ENCODE results near the gene NKRF.
A peak's percentile ranks its signal among the peaks of the same experiment; 100 is the strongest.

The NKRF gene

DNA sequence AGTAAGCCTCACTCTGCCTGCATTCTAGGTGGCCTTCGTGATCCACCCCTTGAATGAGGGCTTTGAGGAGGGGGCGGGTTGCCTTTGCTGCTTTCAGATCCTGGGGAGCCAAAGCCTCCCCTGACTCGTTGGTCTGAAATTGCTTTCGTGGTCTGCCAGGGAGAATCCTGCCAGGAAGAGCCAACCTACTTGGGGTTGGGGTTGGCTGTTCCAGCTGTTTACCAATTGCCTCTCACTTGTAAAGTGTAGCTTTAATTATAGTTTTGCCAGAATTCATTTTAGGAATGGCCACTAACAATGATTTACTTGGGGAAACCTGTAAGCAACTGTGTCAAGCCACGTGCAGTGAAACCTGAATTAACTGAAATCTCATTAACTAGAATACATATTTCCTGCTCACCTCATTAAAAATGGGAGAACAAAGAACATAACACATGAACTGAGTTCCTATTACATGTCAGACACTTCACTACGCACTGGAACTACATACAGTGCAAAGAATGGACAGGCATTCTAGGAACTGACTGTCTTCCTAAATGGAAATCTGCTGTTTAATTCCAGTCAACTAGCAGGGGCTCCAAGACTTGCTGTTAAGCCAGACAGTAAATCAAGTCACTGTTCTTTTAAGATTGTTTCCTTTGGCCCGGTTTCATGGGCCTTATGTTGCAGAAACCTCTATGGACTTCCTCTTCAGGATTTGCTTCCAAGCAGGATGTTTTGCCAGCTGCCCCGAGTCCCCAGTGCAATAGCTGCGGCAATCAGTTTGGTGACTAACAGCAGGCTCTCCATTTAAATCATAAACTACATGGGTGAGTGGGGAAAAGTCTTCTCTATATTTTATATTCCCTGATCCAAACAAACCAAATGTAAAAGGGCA lies 16.4 kb upstream of the NKRF start (continued):
- TF ChIP-seq ZNF677 (tag by site-specific recombination; IDR thresholded peaks at IDR 0.05) (no peak), ZNF843 (tag by site-specific recombination; IDR thresholded peaks at IDR 0.05) (no peak), ZBTB8A (tag by site-specific recombination; IDR thresholded peaks at IDR 0.05) (peak; percentile 97), ZBTB17 (tag by site-specific recombination; IDR thresholded peaks at IDR 0.05) (no peak), FEZF1 (tag by site-specific recombination; IDR thresholded peaks at IDR 0.05) (peak; percentile 69)
- TF ChIP-seq, protein P1, sequence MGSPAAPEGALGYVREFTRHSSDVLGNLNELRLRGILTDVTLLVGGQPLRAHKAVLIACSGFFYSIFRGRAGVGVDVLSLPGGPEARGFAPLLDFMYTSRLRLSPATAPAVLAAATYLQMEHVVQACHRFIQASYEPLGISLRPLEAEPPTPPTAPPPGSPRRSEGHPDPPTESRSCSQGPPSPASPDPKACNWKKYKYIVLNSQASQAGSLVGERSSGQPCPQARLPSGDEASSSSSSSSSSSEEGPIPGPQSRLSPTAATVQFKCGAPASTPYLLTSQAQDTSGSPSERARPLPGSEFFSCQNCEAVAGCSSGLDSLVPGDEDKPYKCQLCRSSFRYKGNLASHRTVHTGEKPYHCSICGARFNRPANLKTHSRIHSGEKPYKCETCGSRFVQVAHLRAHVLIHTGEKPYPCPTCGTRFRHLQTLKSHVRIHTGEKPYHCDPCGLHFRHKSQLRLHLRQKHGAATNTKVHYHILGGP (tag by site-specific recombination; IDR thresholded peaks at IDR 0.05): peak; percentile 74

DNA sequence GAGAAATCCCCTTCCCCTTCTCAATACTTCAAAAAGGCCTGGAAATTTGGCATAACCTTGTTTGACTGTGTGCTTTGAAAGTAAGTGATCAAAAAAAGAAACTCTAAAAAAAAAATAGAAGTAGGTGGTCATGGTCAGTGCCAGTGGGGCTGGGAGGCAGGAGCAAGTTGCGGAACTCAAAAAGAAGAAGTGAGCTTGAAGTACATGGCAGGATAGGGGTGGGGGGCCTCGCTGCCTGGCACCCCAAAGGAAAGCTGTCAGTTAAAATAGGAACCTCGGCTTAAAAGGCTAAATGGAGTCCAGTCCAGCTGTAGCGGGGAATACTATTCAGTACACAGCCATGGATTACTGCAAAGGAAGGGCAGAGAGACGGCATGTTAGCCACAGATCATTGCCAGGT lies 12.2 kb upstream of the NKRF start:
- TF ChIP-seq IKZF3 (tag by site-specific recombination; IDR thresholded peaks at IDR 0.05) (no peak), MYNN (tag by site-specific recombination; IDR thresholded peaks at IDR 0.05; ENCODE audit: borderline replicate concordance) (no peak), ZNF335 (tag by site-specific recombination; conservative IDR thresholded peaks at IDR 0.05) (no peak), GFI1B (tag by site-specific recombination; IDR thresholded peaks at IDR 0.05) (no peak), ZNF248 (tag by site-specific recombination; IDR thresholded peaks at IDR 0.05) (no peak)
- TF ChIP-seq, protein P2, sequence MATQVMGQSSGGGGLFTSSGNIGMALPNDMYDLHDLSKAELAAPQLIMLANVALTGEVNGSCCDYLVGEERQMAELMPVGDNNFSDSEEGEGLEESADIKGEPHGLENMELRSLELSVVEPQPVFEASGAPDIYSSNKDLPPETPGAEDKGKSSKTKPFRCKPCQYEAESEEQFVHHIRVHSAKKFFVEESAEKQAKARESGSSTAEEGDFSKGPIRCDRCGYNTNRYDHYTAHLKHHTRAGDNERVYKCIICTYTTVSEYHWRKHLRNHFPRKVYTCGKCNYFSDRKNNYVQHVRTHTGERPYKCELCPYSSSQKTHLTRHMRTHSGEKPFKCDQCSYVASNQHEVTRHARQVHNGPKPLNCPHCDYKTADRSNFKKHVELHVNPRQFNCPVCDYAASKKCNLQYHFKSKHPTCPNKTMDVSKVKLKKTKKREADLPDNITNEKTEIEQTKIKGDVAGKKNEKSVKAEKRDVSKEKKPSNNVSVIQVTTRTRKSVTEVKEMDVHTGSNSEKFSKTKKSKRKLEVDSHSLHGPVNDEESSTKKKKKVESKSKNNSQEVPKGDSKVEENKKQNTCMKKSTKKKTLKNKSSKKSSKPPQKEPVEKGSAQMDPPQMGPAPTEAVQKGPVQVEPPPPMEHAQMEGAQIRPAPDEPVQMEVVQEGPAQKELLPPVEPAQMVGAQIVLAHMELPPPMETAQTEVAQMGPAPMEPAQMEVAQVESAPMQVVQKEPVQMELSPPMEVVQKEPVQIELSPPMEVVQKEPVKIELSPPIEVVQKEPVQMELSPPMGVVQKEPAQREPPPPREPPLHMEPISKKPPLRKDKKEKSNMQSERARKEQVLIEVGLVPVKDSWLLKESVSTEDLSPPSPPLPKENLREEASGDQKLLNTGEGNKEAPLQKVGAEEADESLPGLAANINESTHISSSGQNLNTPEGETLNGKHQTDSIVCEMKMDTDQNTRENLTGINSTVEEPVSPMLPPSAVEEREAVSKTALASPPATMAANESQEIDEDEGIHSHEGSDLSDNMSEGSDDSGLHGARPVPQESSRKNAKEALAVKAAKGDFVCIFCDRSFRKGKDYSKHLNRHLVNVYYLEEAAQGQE (tag by site-specific recombination; IDR thresholded peaks at IDR 0.05): no peak
- H3K4me1 ChIP-seq (ENCODE audit: control insufficient read depth, insufficient read depth, low read length): peaks cover 4% of the 10 kb centered on the region; the same call in 1 of the 2 replicates
- H3K9me3 ChIP-seq (ENCODE audit: control insufficient read depth, insufficient read depth, low read depth, low read length): no peaks in the 10 kb centered on the region
- ChIA-PET POLR2A (no interaction called here), CTCF (no interaction called here)
- no peaks in the 10 kb centered on the region; a peak in 1 of 3 replicates for H3K36me3 ChIP-seq (ENCODE audit: control insufficient read depth in 2 of 2, insufficient read depth in 1 of 2, low read length in 2 of 2)
- H3K4me3 ChIP-seq (ENCODE audit: low read depth, low read length): no peak overlapping the region
- H3K27ac ChIP-seq (ENCODE audit: extremely low read depth, low read depth, low read length): no peak overlapping the region

DNA sequence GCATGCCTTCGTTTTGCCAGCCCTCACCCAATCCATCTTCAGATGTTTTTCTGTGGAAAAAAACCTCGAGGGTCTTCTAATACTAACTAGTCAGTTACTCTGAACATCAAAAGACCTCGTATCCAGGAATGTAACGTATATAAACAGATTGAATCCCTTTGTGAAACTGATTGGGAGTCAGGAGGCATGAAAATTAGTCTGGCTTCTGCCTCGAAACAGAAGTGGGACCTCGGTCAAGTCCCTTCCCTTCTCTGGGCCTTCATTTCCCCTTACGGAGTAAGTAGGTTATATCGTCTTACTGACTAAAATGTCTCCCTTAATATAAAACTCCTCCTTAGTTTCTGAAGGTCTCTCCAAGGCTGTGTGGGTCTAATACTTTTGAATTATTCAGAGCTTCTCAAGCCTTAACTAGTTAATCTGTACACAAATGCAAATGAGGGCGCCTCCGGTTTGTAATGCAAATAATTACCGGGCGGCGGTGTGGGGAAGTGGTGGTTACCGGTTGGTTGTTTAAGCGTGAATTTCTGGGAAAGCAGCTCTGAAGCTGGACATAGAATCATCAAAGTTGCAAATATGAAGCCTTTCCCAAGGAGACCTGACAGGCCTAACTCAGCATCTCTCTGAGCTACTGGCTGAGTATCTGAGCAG lies 11.4 kb upstream of the NKRF start:
- Histone ChIP-seq H3K9me3 (ENCODE audit: control insufficient read depth, insufficient read depth, low read depth, low read length) (no peaks in the 10 kb centered on the region), H3K27ac (ENCODE audit: extremely low read depth, low read depth, low read length) (no peak overlapping the region), H3K4me1 (ENCODE audit: control insufficient read depth, insufficient read depth, low read length) (peaks cover 4% of the 10 kb centered on the region; the same call in 1 of the 2 replicates), H3K4me3 (ENCODE audit: low read depth, low read length) (no peak overlapping the region), H3K36me3 (ENCODE audit: control insufficient read depth in 2 of 2, insufficient read depth in 1 of 2, low read length in 2 of 2) (no peaks in the 10 kb centered on the region; a peak in 1 of 3 replicates)
- ChIA-PET CTCF (interaction anchor here (1.0 to 1.7 kb wide), 2 partner anchors 9 to 112 kb away, joined by 3 to 6 read pairs; no protein-coding TSS in a partner anchor), POLR2A (no interaction called here)
- TF ChIP-seq ZNF19 (tag by site-specific recombination; IDR thresholded peaks at IDR 0.05; ENCODE audit: low read depth) (no peak), ZNF311 (tag by site-specific recombination; IDR thresholded peaks at IDR 0.05; ENCODE audit: borderline replicate concordance) (no peak), ZBTB17 (tag by site-specific recombination; IDR thresholded peaks at IDR 0.05) (no peak)

Measured in HEK293 (cell line).